Activated T-helper 17 cell treated with anti-CD3 and anti-CD28 coated beads, Interleukin-2, amount 50 U/mL, for 72 hours (primary cell): ENCODE data around the gene CSNK1A1L. TPM values are rescaled to one million over a fixed set of nuclear protein-coding genes. Genes with fewer than 3 reads are reported as not detected.
"Not testable (repeated sequence)": the region's sequence is repeated elsewhere in the genome, so short reads cannot be mapped to it uniquely, and the experiment has no call there.

Experiments
- ATAC-seq: fragments of 150-1000 bp; cut with Tn5 transposase; replicated peaks from 2 replicates; pipeline ENCODE4 v1.10.0; 2021; ENCODE audit warnings: mild to moderate bottlenecking, moderate library complexity
- H3K27ac Mint-ChIP-seq: one replicate; pipeline ENCODE4 v1.8.0; 2022; ENCODE audit warnings: mixed read lengths
- H3K27me3 Mint-ChIP-seq: one replicate; pipeline ENCODE4 v1.8.0; 2022; ENCODE audit warnings: mixed read lengths
- H3K36me3 Mint-ChIP-seq: one replicate; pipeline ENCODE4 v1.8.0; 2022; ENCODE audit warnings: low read depth, mild to moderate bottlenecking, mixed read lengths
- H3K4me1 Mint-ChIP-seq: one replicate; pipeline ENCODE4 v1.8.0; 2022; ENCODE audit warnings: mixed read lengths
- H3K4me3 Mint-ChIP-seq: one replicate; pipeline ENCODE4 v1.8.0; 2022; ENCODE audit warnings: mild to moderate bottlenecking, mixed read lengths
- H3K9me3 Mint-ChIP-seq: one replicate; pipeline ENCODE4 v1.8.0; 2022; ENCODE audit warnings: mixed read lengths
- total RNA-seq, 2 donors: library from RNA; stranded (reverse); gene quantifications; one replicate each; pipeline ENCODE4 v1.2.3, GENCODE V29; 2022

CSNK1A1L gene
- total RNA-seq, 2 donors from 2014 or later = not detected

DNA sequence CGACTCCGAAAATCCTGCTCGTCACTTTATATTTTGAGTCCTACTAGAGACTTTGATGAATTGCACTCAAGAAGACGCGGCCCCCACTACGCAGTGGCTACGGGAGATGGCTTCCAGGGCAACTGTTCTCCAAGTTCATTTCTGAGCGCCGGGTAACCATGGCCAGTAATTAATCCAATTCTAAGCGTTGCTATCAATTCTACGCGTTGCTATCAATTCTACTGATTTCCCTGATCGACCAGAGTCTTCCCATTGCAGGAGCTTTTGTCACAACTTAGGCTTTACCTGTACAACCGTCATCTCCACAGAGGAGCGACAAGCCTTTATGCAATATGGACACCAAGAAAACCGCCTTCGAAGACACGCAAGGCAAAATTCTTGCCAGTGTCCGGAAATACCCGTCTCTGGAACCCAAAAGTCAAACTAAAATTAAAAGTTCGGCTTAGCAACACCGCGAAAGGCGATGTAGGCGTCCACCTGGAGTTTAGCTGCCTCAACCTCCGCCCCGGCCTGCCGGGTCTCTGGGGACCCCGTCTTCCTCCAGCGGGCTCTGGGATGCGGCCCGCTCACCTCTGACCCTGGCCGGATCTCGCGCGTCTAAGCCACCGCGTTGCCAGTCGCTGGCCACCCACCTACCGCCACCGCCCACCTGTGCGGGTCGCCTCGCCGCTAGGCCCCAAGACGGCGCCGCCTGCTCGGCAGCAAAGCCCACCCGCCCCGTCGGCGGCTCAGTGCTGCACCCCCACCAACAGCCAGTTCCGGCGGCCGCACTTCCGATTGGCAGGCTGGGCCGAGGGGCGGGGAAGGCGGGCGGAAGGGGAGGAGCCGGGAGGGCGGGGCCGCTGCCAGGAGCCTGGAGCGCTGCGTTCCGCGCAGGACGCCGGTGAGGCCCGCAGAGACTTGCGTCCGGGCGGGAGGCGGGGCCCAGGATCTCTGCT, 46.3 kb downstream of the CSNK1A1L start, which contains the start of gene SUPT20H:
TSS of gene SUPT20H (minus strand) at position 779 of the 938 bp plus-strand sequence. CDS start 8,198 bp downstream, outside the sequence.
- Mint-ChIP-seq H3K4me1 (peaks cover 6% of the 10 kb centered on the region), H3K36me3 (peaks cover 21% of the 10 kb centered on the region), H3K27me3 (no peaks in the 10 kb centered on the region), H3K4me3 (peak within 1 kb of the TSS; percentile 98), H3K9me3 (no peaks in the 10 kb centered on the region), H3K27ac (peak within 1 kb of the TSS; percentile 96)
- peak; percentile 99 for ATAC-seq

DNA sequence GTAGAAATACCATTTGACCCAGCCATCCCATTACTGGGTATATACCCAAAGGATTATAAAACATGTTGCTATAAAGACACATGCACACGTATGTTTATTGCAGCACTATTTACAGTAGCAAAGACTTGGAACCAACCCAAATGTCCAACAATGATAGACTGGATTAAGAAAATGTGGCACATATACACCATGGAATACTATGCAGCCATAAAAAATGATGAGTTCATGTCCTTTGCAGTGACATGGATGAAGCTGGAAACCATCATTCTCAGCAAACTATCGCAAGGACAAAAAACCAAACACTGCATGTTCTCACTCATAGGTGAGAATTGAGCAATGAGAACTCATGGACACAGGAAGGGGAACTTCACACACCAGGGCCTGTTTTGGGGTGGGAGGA, 49.2 kb downstream of the CSNK1A1L start:
- not testable (repeated sequence) for ATAC-seq, H3K27ac Mint-ChIP-seq, H3K9me3 Mint-ChIP-seq, H3K27me3 Mint-ChIP-seq
- H3K4me3 Mint-ChIP-seq = peak overlapping the region; percentile 21
- peaks cover 49% of the 10 kb centered on the region for H3K36me3 Mint-ChIP-seq
- peaks cover 14% of the 10 kb centered on the region for H3K4me1 Mint-ChIP-seq

Other genes starting within 250 kb of the CSNK1A1L start
- under 1 TPM in 1 of 2 donors, not detected in 1; 0.42 TPM for gene SMAD9, start 185.4 kb downstream of the CSNK1A1L start, total RNA-seq
- gene ALG5, start 106.3 kb downstream of the CSNK1A1L start, total RNA-seq = 10 to 100 TPM; 19.5 to 30.1 TPM
- gene EXOSC8, start 104.9 kb downstream of the CSNK1A1L start, total RNA-seq = 100 to 1,000 TPM in 1 of 2 donors, 10 to 100 TPM in 1; 77.3 to 118 TPM
- 10 to 100 TPM; 56.7 to 72.8 TPM for gene SUPT20H, start 46.0 kb downstream of the CSNK1A1L start, total RNA-seq